HepG2 (cell line): ENCODE results near the gene RPGRIP1. TPM values are rescaled to one million over a fixed set of nuclear protein-coding genes. Genes with fewer than 3 reads are reported as not detected.

Experiments
- CREM ChIP-seq, 2 experiments: sonication (generic) in 1 of 2; formaldehyde crosslinking in 1 of 2; IDR thresholded peaks; 2 replicates each; pipeline versions ENCODE4 v1.4.0 to v1.6.1; 2016 to 2020; ENCODE audit warnings: antibody characterized with exemption in 1 of 2, mild to moderate bottlenecking in 1 of 2, missing genetic modification reagents in 1 of 2
- SNAPC2 ChIP-seq: sonication (generic); formaldehyde crosslinking; IDR thresholded peaks from 2 replicates; pipeline ENCODE4 v1.8.1; 2022; ENCODE audit warnings: mild to moderate bottlenecking, missing genetic modification reagents
- SRY ChIP-seq: sonication (generic); formaldehyde crosslinking; IDR thresholded peaks from 2 replicates; pipeline ENCODE4 v1.8.0; 2022; ENCODE audit warnings: mild to moderate bottlenecking, missing genetic modification reagents
- ZEB1 ChIP-seq: IDR thresholded peaks from 2 replicates; pipeline ENCODE4 v1.6.1; 2012; ENCODE audit warnings: mild to moderate bottlenecking, low read depth, inconsistent platforms; ENCODE audit not compliant: insufficient replicate concordance
- polyA plus RNA-seq, 8 experiments: library from polyadenylated mRNA; depleted of rRNA in 3 of 8; stranded (reverse) in 7 of 8; unstranded in 1 of 8; fragments of >200 nt; fragmentation: Illumina TruSeq in 4 of 8; extraction: Trizol in 4 of 8; gene quantifications; 2 replicates each; pipeline versions ENCODE4 v1.2.1 to v1.2.3, GENCODE V29; 2011 to 2016; ENCODE audit warnings: low read depth in 4 of 8, missing spikeins in 1 of 8, mixed read lengths in 1 of 8; ENCODE audit not compliant: insufficient read depth in 1 of 8
- total RNA-seq, 5 experiments: library from RNA; depleted of rRNA; stranded (reverse); fragments of >200 nt; fragmentation: Illumina TruSeq; extraction: Trizol; gene quantifications; 2 replicates each; pipeline ENCODE4 v1.2.3, GENCODE V29; 2016; ENCODE audit warnings: low read depth in 1 of 5
- TF ChIP-seq, protein P1 (sequence below): sonication (generic); formaldehyde crosslinking; IDR thresholded peaks from 2 replicates; pipeline ENCODE4 v1.4.0; 2020; ENCODE audit warnings: missing genetic modification reagents, borderline replicate concordance
- TF ChIP-seq, protein P2 (sequence below): sonication (generic); formaldehyde crosslinking; IDR thresholded peaks from 2 replicates; pipeline ENCODE4 v1.8.0; 2022; ENCODE audit warnings: mild to moderate bottlenecking, missing genetic modification reagents, borderline replicate concordance
- TF ChIP-seq, protein P3 (sequence below): sonication (generic); formaldehyde crosslinking; IDR thresholded peaks from 2 replicates; pipeline ENCODE4 v1.5.0; 2020; ENCODE audit warnings: mild to moderate bottlenecking, missing genetic modification reagents, borderline replicate concordance
- TF ChIP-seq, protein P4 (sequence below): sonication (generic); formaldehyde crosslinking; IDR thresholded peaks from 2 replicates; pipeline ENCODE4 v1.9.0; 2021; ENCODE audit warnings: mild to moderate bottlenecking, missing genetic modification reagents
- TF ChIP-seq, protein P5 (sequence below): IDR thresholded peaks from 2 replicates; pipeline ENCODE4 v1.6.1; 2018; ENCODE audit warnings: missing genetic modification reagents, mild to moderate bottlenecking, missing compliant biosample characterization
- TF ChIP-seq, protein P6 (sequence below): sonication (generic); formaldehyde crosslinking; IDR thresholded peaks from 2 replicates; pipeline ENCODE4 v1.9.0; 2022; ENCODE audit warnings: low read depth, missing genetic modification reagents

The RPGRIP1 gene
- total and polyA plus RNA-seq, 2 of the 13 experiments (the other 11 are each of a cell fraction or from before 2014, with no cell fraction given): 0.13 to 1.1 TPM

DNA sequence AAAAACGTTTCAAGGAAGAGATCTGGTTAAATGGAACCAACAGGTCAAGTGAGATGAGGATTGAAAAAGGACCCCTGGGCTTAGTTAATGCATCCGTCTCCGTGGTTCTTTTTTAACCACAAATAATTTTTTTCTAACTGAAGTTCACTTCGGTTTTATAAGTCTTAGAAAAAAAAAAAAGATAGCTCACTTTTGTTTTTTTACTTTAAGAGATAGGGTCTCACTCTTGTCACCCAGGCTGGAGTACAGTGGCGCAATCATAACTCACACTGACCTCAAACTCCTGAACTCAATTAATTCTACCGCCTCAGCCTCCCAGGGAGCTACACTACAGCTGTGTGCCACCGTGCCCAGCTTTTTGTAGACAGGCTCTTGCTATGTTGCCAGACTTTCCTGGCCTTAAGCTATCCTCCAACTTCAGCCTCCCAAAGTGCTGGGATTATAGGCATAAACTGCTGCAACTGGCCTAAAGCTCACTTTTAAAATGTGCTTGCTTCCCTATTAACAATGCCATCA is 22.4 kb upstream of the RPGRIP1 start (continued):
- TF ChIP-seq, protein P1, sequence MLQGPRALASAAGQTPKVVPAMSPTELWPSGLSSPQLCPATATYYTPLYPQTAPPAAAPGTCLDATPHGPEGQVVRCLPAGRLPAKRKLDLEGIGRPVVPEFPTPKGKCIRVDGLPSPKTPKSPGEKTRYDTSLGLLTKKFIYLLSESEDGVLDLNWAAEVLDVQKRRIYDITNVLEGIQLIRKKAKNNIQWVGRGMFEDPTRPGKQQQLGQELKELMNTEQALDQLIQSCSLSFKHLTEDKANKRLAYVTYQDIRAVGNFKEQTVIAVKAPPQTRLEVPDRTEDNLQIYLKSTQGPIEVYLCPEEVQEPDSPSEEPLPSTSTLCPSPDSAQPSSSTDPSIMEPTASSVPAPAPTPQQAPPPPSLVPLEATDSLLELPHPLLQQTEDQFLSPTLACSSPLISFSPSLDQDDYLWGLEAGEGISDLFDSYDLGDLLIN (CRISPR knock-in tag): no peak
- TF ChIP-seq ZEB1: no peak
- TF ChIP-seq, protein P2, sequence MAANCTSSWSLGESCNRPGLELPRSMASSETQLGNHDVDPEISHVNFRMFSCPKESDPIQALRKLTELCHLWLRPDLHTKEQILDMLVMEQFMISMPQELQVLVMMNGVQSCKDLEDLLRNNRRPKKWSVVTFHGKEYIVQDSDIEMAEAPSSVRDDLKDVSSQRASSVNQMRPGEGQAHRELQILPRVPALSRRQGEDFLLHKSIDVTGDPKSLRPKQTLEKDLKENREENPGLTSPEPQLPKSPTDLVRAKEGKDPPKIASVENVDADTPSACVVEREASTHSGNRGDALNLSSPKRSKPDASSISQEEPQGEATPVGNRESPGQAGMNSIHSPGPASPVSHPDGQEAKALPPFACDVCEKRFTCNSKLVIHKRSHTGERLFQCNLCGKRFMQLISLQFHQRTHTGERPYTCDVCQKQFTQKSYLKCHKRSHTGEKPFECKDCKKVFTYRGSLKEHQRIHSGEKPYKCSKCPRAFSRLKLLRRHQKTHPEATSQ (CRISPR knock-in tag): no peak
- TF ChIP-seq, protein P3, sequence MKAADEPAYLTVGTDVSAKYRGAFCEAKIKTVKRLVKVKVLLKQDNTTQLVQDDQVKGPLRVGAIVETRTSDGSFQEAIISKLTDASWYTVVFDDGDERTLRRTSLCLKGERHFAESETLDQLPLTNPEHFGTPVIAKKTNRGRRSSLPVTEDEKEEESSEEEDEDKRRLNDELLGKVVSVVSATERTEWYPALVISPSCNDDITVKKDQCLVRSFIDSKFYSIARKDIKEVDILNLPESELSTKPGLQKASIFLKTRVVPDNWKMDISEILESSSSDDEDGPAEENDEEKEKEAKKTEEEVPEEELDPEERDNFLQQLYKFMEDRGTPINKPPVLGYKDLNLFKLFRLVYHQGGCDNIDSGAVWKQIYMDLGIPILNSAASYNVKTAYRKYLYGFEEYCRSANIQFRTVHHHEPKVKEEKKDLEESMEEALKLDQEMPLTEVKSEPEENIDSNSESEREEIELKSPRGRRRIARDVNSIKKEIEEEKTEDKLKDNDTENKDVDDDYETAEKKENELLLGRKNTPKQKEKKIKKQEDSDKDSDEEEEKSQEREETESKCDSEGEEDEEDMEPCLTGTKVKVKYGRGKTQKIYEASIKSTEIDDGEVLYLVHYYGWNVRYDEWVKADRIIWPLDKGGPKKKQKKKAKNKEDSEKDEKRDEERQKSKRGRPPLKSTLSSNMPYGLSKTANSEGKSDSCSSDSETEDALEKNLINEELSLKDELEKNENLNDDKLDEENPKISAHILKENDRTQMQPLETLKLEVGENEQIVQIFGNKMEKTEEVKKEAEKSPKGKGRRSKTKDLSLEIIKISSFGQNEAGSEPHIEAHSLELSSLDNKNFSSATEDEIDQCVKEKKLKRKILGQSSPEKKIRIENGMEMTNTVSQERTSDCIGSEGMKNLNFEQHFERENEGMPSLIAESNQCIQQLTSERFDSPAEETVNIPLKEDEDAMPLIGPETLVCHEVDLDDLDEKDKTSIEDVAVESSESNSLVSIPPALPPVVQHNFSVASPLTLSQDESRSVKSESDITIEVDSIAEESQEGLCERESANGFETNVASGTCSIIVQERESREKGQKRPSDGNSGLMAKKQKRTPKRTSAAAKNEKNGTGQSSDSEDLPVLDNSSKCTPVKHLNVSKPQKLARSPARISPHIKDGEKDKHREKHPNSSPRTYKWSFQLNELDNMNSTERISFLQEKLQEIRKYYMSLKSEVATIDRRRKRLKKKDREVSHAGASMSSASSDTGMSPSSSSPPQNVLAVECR (CRISPR knock-in tag): peak; percentile 29; the same call in 1 of the 2 replicates
- TF ChIP-seq, protein P4, sequence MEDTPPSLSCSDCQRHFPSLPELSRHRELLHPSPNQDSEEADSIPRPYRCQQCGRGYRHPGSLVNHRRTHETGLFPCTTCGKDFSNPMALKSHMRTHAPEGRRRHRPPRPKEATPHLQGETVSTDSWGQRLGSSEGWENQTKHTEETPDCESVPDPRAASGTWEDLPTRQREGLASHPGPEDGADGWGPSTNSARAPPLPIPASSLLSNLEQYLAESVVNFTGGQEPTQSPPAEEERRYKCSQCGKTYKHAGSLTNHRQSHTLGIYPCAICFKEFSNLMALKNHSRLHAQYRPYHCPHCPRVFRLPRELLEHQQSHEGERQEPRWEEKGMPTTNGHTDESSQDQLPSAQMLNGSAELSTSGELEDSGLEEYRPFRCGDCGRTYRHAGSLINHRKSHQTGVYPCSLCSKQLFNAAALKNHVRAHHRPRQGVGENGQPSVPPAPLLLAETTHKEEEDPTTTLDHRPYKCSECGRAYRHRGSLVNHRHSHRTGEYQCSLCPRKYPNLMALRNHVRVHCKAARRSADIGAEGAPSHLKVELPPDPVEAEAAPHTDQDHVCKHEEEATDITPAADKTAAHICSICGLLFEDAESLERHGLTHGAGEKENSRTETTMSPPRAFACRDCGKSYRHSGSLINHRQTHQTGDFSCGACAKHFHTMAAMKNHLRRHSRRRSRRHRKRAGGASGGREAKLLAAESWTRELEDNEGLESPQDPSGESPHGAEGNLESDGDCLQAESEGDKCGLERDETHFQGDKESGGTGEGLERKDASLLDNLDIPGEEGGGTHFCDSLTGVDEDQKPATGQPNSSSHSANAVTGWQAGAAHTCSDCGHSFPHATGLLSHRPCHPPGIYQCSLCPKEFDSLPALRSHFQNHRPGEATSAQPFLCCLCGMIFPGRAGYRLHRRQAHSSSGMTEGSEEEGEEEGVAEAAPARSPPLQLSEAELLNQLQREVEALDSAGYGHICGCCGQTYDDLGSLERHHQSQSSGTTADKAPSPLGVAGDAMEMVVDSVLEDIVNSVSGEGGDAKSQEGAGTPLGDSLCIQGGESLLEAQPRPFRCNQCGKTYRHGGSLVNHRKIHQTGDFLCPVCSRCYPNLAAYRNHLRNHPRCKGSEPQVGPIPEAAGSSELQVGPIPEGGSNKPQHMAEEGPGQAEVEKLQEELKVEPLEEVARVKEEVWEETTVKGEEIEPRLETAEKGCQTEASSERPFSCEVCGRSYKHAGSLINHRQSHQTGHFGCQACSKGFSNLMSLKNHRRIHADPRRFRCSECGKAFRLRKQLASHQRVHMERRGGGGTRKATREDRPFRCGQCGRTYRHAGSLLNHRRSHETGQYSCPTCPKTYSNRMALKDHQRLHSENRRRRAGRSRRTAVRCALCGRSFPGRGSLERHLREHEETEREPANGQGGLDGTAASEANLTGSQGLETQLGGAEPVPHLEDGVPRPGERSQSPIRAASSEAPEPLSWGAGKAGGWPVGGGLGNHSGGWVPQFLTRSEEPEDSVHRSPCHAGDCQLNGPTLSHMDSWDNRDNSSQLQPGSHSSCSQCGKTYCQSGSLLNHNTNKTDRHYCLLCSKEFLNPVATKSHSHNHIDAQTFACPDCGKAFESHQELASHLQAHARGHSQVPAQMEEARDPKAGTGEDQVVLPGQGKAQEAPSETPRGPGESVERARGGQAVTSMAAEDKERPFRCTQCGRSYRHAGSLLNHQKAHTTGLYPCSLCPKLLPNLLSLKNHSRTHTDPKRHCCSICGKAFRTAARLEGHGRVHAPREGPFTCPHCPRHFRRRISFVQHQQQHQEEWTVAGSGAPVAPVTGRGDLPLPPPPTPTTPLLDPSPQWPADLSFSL (CRISPR knock-in tag): no peak
- TF ChIP-seq, protein P5, sequence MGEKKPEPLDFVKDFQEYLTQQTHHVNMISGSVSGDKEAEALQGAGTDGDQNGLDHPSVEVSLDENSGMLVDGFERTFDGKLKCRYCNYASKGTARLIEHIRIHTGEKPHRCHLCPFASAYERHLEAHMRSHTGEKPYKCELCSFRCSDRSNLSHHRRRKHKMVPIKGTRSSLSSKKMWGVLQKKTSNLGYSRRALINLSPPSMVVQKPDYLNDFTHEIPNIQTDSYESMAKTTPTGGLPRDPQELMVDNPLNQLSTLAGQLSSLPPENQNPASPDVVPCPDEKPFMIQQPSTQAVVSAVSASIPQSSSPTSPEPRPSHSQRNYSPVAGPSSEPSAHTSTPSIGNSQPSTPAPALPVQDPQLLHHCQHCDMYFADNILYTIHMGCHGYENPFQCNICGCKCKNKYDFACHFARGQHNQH (CRISPR knock-in tag): no peak
- no peak for TF ChIP-seq SNAPC2
- no peak for TF ChIP-seq SRY (CRISPR knock-in tag)
- TF ChIP-seq, protein P6, sequence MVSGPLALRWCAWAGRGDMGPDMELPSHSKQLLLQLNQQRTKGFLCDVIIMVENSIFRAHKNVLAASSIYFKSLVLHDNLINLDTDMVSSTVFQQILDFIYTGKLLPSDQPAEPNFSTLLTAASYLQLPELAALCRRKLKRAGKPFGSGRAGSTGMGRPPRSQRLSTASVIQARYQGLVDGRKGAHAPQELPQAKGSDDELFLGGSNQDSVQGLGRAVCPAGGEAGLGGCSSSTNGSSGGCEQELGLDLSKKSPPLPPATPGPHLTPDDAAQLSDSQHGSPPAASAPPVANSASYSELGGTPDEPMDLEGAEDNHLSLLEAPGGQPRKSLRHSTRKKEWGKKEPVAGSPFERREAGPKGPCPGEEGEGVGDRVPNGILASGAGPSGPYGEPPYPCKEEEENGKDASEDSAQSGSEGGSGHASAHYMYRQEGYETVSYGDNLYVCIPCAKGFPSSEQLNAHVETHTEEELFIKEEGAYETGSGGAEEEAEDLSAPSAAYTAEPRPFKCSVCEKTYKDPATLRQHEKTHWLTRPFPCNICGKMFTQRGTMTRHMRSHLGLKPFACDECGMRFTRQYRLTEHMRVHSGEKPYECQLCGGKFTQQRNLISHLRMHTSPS (CRISPR knock-in tag): no peak
- TF ChIP-seq CREM (IDR thresholded peaks at IDR 0.05): no peak
- no peak for TF ChIP-seq CREM (CRISPR knock-in tag; IDR thresholded peaks at IDR 0.05)
